ENCODE data around the gene ALDH16A1. TPM values are rescaled to one million over a fixed set of nuclear protein-coding genes. Genes with fewer than 3 reads are reported as not detected.
A peak's percentile ranks its signal among the peaks of the same experiment; 100 is the strongest.

The ALDH16A1 gene
- polyA plus RNA-seq, 1 donor from 2014 or later = 67.5 TPM

GRCh38 chr19:49430172-49430677 lies 22.8 kb upstream of the ALDH16A1 start:
- Mint-ChIP-seq H3K36me3 (no peaks in the 10 kb centered on the region), H3K9me3 (peaks cover 0 to under 1% (median 0%) of the 10 kb centered on the region in 3 donors), H3K27ac (peak overlapping the region in 2 of 3 donors; percentile 0 to 79), H3K4me3 (peak overlapping the region in 3 of 4 donors; percentile 23 to 71 (median 46)), H3K27me3 (peaks cover 75% of the 10 kb centered on the region), H3K4me1 (peaks cover 22 to 42% (median 28%) of the 10 kb centered on the region in 3 donors)

DNA sequence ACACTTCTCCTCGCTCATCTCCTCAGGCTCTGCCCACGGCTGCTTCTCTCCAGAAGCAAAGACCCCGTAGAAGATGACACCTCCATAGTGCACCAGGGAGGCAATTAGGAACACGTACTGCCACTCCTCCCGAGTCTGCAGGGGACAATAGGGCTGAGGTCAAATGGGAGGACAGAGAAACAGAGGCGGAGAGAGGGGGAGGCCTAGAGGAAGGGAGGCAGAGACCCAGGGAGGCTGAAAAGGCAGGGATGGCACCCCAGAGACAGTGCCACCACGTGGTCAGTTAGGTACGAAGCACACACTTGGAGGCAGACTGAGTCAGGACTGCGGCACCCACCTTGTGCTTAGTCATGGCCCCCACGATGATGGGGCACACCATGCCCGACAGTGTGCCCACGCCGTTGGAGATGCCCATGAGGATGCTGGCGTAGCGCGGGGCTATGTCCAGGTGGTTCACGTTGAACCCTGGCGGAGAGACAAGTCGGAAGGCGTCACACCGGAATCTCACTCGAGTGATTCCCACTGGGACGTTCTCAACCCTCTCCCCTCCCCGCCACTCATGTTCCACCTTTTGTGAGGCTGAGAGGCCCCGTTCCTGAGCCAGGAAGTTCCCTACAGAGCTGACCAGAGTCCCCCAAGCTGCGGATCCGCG lies 22.2 kb upstream of the ALDH16A1 start:
- H3K27ac Mint-ChIP-seq = peak overlapping the region in 1 of 3 donors; percentile 79
- H3K4me1 Mint-ChIP-seq = peaks cover 20 to 39% (median 28%) of the 10 kb centered on the region in 3 donors
- H3K36me3 Mint-ChIP-seq = no peaks in the 10 kb centered on the region
- H3K27me3 Mint-ChIP-seq = peaks cover 74% of the 10 kb centered on the region
- H3K4me3 Mint-ChIP-seq = peak overlapping the region in 1 of 4 donors; percentile 71
- peaks cover 0 to 1% (median 0%) of the 10 kb centered on the region in 3 donors for H3K9me3 Mint-ChIP-seq

- Mint-ChIP-seq H3K27ac (peak overlapping the region in 1 of 3 donors; percentile 79), H3K27me3 (peaks cover 74% of the 10 kb centered on the region), H3K36me3 (no peaks in the 10 kb centered on the region), H3K4me3 (no peak overlapping the region), H3K4me1 (peaks cover 20 to 39% (median 25%) of the 10 kb centered on the region in 3 donors), H3K9me3 (peaks cover 0 to 1% (median 0%) of the 10 kb centered on the region in 3 donors)
Measured at GRCh38 chr19:49431330-49431749, 21.7 kb upstream of the ALDH16A1 start.

DNA sequence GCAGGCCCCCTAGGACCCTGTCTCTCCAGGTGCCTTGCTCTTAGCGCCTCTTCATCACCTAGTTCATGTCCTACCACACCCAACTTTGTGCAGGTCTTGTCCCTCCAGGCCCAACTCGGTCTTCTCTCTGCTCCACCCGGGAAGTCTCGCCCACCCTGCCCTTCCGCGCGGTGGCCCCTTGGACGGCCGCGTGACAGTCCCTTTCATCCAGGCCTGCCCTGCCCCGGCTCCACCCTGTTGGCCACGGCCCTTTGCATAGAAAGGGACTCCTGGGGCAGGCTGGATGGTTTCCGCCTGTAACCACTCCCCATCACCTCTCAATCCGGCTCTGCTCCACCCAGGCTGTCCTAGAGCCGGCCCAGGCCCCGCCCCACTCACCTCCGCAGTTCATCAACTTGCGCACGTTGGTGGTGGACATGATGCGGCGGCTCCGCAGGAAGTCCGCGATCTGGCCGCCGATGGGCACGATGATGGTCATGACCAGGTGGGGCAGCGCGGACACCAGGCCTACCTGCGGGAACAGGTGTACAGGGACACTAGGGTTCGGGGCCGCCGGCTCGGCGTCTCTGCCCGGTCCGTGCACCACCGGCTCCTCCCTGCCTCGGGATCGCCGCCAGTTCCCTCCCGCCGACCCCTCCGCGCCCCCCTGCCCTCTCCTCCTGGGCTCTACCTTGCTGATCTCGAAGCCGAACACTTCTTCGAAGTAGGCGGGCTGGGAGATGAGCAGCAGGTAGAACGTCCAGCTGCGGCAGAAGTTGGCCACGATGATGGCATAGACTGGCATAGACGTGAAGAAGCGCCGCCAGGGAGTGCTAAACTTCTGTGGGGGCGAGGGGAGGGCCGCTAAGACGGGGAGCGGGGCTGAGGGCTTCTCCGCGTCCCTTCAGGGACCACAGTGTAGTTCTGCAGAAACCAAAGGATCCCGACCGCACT lies 20.6 kb upstream of the ALDH16A1 start:
- Mint-ChIP-seq H3K9me3 (peaks cover 0 to 1% (median 0%) of the 10 kb centered on the region in 3 donors), H3K36me3 (no peaks in the 10 kb centered on the region), H3K27ac (peak overlapping the region in 1 of 3 donors; percentile 39), H3K27me3 (peaks cover 74% of the 10 kb centered on the region), H3K4me3 (peak overlapping the region in 2 of 4 donors; percentile 61 to 76), H3K4me1 (peaks cover 18 to 30% (median 20%) of the 10 kb centered on the region in 3 donors)

GRCh38 chr19:49433240-49433901 lies 19.7 kb upstream of the ALDH16A1 start:
- Mint-ChIP-seq H3K9me3 (peaks cover 0 to 1% (median 0%) of the 10 kb centered on the region in 3 donors), H3K4me1 (peaks cover 12 to 31% (median 18%) of the 10 kb centered on the region in 3 donors), H3K4me3 (peak overlapping the region in 3 of 4 donors; percentile 6 to 87 (median 14)), H3K36me3 (no peaks in the 10 kb centered on the region), H3K27ac (peak overlapping the region in 2 of 3 donors; percentile 10 to 53), H3K27me3 (peaks cover 74% of the 10 kb centered on the region)

GRCh38 chr19:49434907-49435583 lies 18.0 kb upstream of the ALDH16A1 start:
- H3K4me3 Mint-ChIP-seq = peak overlapping the region in 1 of 4 donors; percentile 65
- no peaks in the 10 kb centered on the region for H3K36me3 Mint-ChIP-seq
- peaks cover 0 to 1% (median 0%) of the 10 kb centered on the region in 3 donors for H3K9me3 Mint-ChIP-seq
- H3K4me1 Mint-ChIP-seq = peaks cover 12 to 23% (median 17%) of the 10 kb centered on the region in 3 donors
- H3K27ac Mint-ChIP-seq = peak overlapping the region in 1 of 3 donors; percentile 83
- H3K27me3 Mint-ChIP-seq = peaks cover 79% of the 10 kb centered on the region

GRCh38 chr19:49435670-49436069 lies 17.4 kb upstream of the ALDH16A1 start:
- Mint-ChIP-seq H3K4me1 (peaks cover 11 to 24% (median 18%) of the 10 kb centered on the region in 3 donors), H3K4me3 (peak overlapping the region in 1 of 4 donors; percentile 65), H3K27ac (peak overlapping the region in 1 of 3 donors; percentile 83)

GRCh38 chr19:49436381-49437017 lies 16.5 kb upstream of the ALDH16A1 start:
- Mint-ChIP-seq H3K4me3 (peak overlapping the region in 2 of 4 donors; percentile 16 to 63), H3K27ac (peak overlapping the region in 1 of 3 donors; percentile 66)

More at GRCh38 chr19:49435670-49436069, 17.4 kb upstream of the ALDH16A1 start:
- H3K27me3 Mint-ChIP-seq = peaks cover 80% of the 10 kb centered on the region
- H3K9me3 Mint-ChIP-seq = peaks cover 0 to 1% (median 0%) of the 10 kb centered on the region in 3 donors
- H3K36me3 Mint-ChIP-seq = no peaks in the 10 kb centered on the region

DNA sequence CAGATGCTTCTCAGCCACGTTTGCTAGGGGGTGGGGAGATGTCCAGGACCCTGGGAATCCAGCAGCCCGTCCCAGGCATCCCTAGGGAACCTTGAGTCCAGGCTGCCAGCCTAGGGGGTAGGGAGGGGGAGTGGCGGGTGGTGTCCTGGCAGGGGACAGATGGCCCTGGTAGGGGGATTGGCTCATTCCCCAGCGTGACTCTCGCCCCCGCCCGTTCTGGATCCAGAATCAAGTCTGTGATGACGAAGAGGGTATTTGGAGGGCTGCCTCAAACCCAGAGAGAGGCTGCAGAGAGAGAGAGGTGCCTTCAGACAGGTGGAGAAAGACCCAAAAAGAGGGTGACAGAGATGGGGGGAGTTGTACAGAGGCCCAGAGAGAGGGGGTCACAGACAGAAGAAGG lies 15.8 kb upstream of the ALDH16A1 start:
- Mint-ChIP-seq H3K36me3 (no peaks in the 10 kb centered on the region), H3K4me1 (peaks cover 18 to 26% (median 22%) of the 10 kb centered on the region in 3 donors), H3K27me3 (peaks cover 86% of the 10 kb centered on the region), H3K4me3 (peak overlapping the region in 2 of 4 donors; percentile 16 to 82), H3K9me3 (peaks cover 0 to 1% (median 0%) of the 10 kb centered on the region in 3 donors), H3K27ac (peak overlapping the region in 2 of 3 donors; percentile 29 to 60)

More at GRCh38 chr19:49436381-49437017, 16.5 kb upstream of the ALDH16A1 start:
- H3K27me3 Mint-ChIP-seq = peaks cover 82% of the 10 kb centered on the region
- no peaks in the 10 kb centered on the region for H3K36me3 Mint-ChIP-seq
- peaks cover 15 to 22% (median 21%) of the 10 kb centered on the region in 3 donors for H3K4me1 Mint-ChIP-seq
- peaks cover 0 to 1% (median 0%) of the 10 kb centered on the region in 3 donors for H3K9me3 Mint-ChIP-seq

- Mint-ChIP-seq H3K4me3 (no peak overlapping the region), H3K27ac (peak overlapping the region in 1 of 3 donors; percentile 5), H3K9me3 (peaks cover 0 to 1% (median 0%) of the 10 kb centered on the region in 3 donors), H3K27me3 (peaks cover 75% of the 10 kb centered on the region), H3K36me3 (no peaks in the 10 kb centered on the region), H3K4me1 (peaks cover 16 to 23% (median 22%) of the 10 kb centered on the region in 3 donors)
Measured at GRCh38 chr19:49438261-49438660, 14.8 kb upstream of the ALDH16A1 start.

DNA sequence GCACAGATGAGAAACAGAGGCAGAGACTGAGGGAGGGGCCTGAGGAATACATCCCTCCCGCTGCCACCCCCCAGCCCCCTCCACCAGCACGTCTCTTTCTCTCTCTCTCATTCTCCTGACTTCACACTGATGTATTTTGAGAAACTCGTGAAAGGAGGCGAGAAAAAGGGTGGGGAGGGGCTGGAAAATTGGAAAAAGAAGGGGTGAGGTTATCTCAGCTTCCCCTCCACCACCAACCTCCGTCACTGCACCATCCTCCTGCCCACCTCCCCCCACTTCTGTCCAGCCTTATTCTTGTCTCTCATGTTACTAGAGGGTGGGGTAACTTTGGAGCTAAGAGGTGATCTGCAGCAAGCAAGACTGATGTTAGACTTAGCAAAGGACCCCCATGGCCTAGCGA lies 13.2 kb upstream of the ALDH16A1 start:
- Mint-ChIP-seq H3K27me3 (peaks cover 67% of the 10 kb centered on the region), H3K27ac (peak overlapping the region in 1 of 3 donors; percentile 20), H3K4me1 (peaks cover 19 to 22% (median 22%) of the 10 kb centered on the region in 3 donors), H3K9me3 (peaks cover 0 to 1% (median 0%) of the 10 kb centered on the region in 3 donors), H3K36me3 (no peaks in the 10 kb centered on the region), H3K4me3 (peak overlapping the region in 3 of 4 donors; percentile 5 to 66 (median 39))

GRCh38 chr19:49440439-49441209 lies 12.4 kb upstream of the ALDH16A1 start:
- peaks cover 60% of the 10 kb centered on the region for H3K27me3 Mint-ChIP-seq
- H3K4me3 Mint-ChIP-seq = peak overlapping the region; percentile 34 to 86 (median 60)
- H3K36me3 Mint-ChIP-seq = no peaks in the 10 kb centered on the region
- H3K9me3 Mint-ChIP-seq = no peaks in the 10 kb centered on the region
- peak overlapping the region in 2 of 3 donors; percentile 20 to 78 for H3K27ac Mint-ChIP-seq
- H3K4me1 Mint-ChIP-seq = peaks cover 15 to 25% (median 20%) of the 10 kb centered on the region in 3 donors
